ENCODE data around the gene MYO5B.
"Not testable (repeated sequence)": the region's sequence is repeated elsewhere in the genome, so short reads cannot be mapped to it uniquely, and the experiment has no call there.

MYO5B gene

GRCh38 chr18:50194631-50195532, at the start of gene MYO5B:
Gene MYO5B, minus strand, starts transcription at chr18:50195147. Its CDS starts 354 bp downstream, at chr18:50194793.
- no peak for DNase-seq (ENCODE audit: low read depth)
- no peak for TF ChIP-seq CTCF (IDR thresholded peaks at IDR 0.05; ENCODE audit: control insufficient read depth, insufficient read depth, low read depth, low read length, missing control alignments)
- no peak within 1 kb of the TSS for H3K4me3 ChIP-seq (ENCODE audit: control insufficient read depth, low read depth, low read length)

- not testable (repeated sequence) for DNase-seq (ENCODE audit: low read depth); H3K4me3 ChIP-seq (ENCODE audit: control insufficient read depth, low read depth, low read length)
Observed at GRCh38 chr18:50241768-50242167, 46.8 kb upstream of the MYO5B start.

- no peak for DNase-seq (ENCODE audit: low read depth)
- H3K4me3 ChIP-seq (ENCODE audit: control insufficient read depth, low read depth, low read length): no peak overlapping the region
- TF ChIP-seq CTCF (IDR thresholded peaks at IDR 0.05; ENCODE audit: control insufficient read depth, insufficient read depth, low read depth, low read length, missing control alignments): no peak
Observed at GRCh38 chr18:50240080-50240563, 45.2 kb upstream of the MYO5B start.

- no peak for DNase-seq (ENCODE audit: low read depth)
- TF ChIP-seq CTCF (IDR thresholded peaks at IDR 0.05; ENCODE audit: control insufficient read depth, insufficient read depth, low read depth, low read length, missing control alignments): no peak
- H3K4me3 ChIP-seq (ENCODE audit: control insufficient read depth, low read depth, low read length): no peak overlapping the region
Observed at GRCh38 chr18:50232419-50232818, 37.5 kb upstream of the MYO5B start.

GRCh38 chr18:50231621-50232020, 36.7 kb upstream of the MYO5B start:
- TF ChIP-seq CTCF (IDR thresholded peaks at IDR 0.05; ENCODE audit: control insufficient read depth, insufficient read depth, low read depth, low read length, missing control alignments): no peak
- H3K4me3 ChIP-seq (ENCODE audit: control insufficient read depth, low read depth, low read length): no peak overlapping the region
- DNase-seq (ENCODE audit: low read depth): no peak

- DNase-seq (ENCODE audit: low read depth); H3K4me3 ChIP-seq (ENCODE audit: control insufficient read depth, low read depth, low read length): not testable (repeated sequence)
Observed at GRCh38 chr18:50220249-50220648, 25.3 kb upstream of the MYO5B start.

GRCh38 chr18:50218432-50219197, 23.7 kb upstream of the MYO5B start:
- peak; percentile 51 for TF ChIP-seq CTCF (IDR thresholded peaks at IDR 0.05; ENCODE audit: control insufficient read depth, insufficient read depth, low read depth, low read length, missing control alignments)
- DNase-seq (ENCODE audit: low read depth): no peak
- no peak overlapping the region for H3K4me3 ChIP-seq (ENCODE audit: control insufficient read depth, low read depth, low read length)

Measured in AG09309 (cell line).